ENCODE measurements around the gene HIGD2A.

Gene HIGD2A

GRCh38 chr5:176429972-176430371 lies 41.4 kb downstream of the HIGD2A start:
- H3K4me1 ChIP-seq, result no peaks in the 10 kb centered on the region
- no peak for DNase-seq
- no peaks in the 10 kb centered on the region for H3K9me3 ChIP-seq
- no peaks in the 10 kb centered on the region for H3K36me3 ChIP-seq
- H3K4me3 ChIP-seq (ENCODE audit: low read depth, low read length), result no peak overlapping the region
- H3K27me3 ChIP-seq, result no peaks in the 10 kb centered on the region
- TF ChIP-seq, protein P1, sequence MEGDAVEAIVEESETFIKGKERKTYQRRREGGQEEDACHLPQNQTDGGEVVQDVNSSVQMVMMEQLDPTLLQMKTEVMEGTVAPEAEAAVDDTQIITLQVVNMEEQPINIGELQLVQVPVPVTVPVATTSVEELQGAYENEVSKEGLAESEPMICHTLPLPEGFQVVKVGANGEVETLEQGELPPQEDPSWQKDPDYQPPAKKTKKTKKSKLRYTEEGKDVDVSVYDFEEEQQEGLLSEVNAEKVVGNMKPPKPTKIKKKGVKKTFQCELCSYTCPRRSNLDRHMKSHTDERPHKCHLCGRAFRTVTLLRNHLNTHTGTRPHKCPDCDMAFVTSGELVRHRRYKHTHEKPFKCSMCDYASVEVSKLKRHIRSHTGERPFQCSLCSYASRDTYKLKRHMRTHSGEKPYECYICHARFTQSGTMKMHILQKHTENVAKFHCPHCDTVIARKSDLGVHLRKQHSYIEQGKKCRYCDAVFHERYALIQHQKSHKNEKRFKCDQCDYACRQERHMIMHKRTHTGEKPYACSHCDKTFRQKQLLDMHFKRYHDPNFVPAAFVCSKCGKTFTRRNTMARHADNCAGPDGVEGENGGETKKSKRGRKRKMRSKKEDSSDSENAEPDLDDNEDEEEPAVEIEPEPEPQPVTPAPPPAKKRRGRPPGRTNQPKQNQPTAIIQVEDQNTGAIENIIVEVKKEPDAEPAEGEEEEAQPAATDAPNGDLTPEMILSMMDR (IDR thresholded peaks at IDR 0.05; ENCODE audit: low read depth, low read length), result peak; percentile 22; the same call in 1 of the 2 replicates

- TF ChIP-seq, protein P1 (IDR thresholded peaks at IDR 0.05; ENCODE audit: low read depth, low read length), result no peak
- H3K27me3 ChIP-seq, result no peaks in the 10 kb centered on the region
- no peaks in the 10 kb centered on the region for H3K4me1 ChIP-seq
- H3K36me3 ChIP-seq, result no peaks in the 10 kb centered on the region
- no peak for DNase-seq
- no peaks in the 10 kb centered on the region for H3K9me3 ChIP-seq
- H3K4me3 ChIP-seq (ENCODE audit: low read depth, low read length), result no peak overlapping the region
Measured at GRCh38 chr5:176432707-176433106, 44.2 kb downstream of the HIGD2A start.

DNA sequence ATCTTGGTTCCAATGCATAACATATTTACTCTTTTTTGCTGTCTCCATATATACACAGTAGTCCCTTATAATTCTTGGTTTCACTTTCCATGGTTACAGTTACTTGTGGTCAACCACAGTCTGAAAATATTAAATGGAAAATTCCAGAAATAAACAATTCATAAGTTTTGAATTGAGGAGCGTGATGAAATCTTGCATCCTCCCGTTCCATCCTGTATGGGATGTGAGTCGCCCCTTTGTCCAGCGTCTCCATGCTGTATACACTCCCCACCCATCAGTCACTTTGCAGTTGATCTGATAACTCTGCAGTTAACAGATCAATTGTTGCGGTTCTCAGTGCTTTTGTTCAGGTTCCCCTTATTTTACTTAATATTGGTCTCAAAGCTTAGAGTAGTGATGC lies 48.1 kb downstream of the HIGD2A start:
- Histone ChIP-seq H3K4me3 (ENCODE audit: low read depth, low read length) (peak overlapping the region; percentile 29), H3K36me3 (no peaks in the 10 kb centered on the region), H3K27me3 (no peaks in the 10 kb centered on the region), H3K9me3 (no peaks in the 10 kb centered on the region), H3K4me1 (no peaks in the 10 kb centered on the region)
- TF ChIP-seq, protein P1 (IDR thresholded peaks at IDR 0.05; ENCODE audit: low read depth, low read length), result no peak
- no peak for DNase-seq

GRCh38 chr5:176438959-176439757 lies 50.6 kb downstream of the HIGD2A start:
- no peak for DNase-seq
- TF ChIP-seq, protein P1 (IDR thresholded peaks at IDR 0.05; ENCODE audit: low read depth, low read length), result no peak
- no peak overlapping the region for H3K4me3 ChIP-seq (ENCODE audit: low read depth, low read length)

More at GRCh38 chr5:176438959-176439757, 50.6 kb downstream of the HIGD2A start:
- no peaks in the 10 kb centered on the region for H3K4me1 ChIP-seq
- no peaks in the 10 kb centered on the region for H3K36me3 ChIP-seq
- no peaks in the 10 kb centered on the region for H3K27me3 ChIP-seq
- no peaks in the 10 kb centered on the region for H3K9me3 ChIP-seq
